Ishikawa (cell line): ENCODE measurements around the gene MEPE.

ENCODE experiments used
- CREB1 ChIP-seq: IDR thresholded peaks from 2 replicates; pipeline ENCODE4 v1.6.1; 2012; ENCODE audit warnings: low read depth
- EP300 ChIP-seq: IDR thresholded peaks from 2 replicates; pipeline ENCODE4 v1.6.1; 2012; ENCODE audit warnings: borderline replicate concordance
- FOXM1 ChIP-seq: IDR thresholded peaks from 2 replicates; pipeline ENCODE4 v1.6.1; 2012; ENCODE audit warnings: low read depth, borderline replicate concordance
- RAD21 ChIP-seq: IDR thresholded peaks from 2 replicates; pipeline ENCODE4 v1.6.1; 2012; ENCODE audit warnings: low read depth
- TEAD4 ChIP-seq: IDR thresholded peaks from 2 replicates; pipeline ENCODE4 v1.6.1; 2012
- YY1 ChIP-seq: IDR thresholded peaks from 2 replicates; pipeline ENCODE4 v1.6.1; 2012; ENCODE audit warnings: low read depth
- TF ChIP-seq, protein P1 (sequence below): IDR thresholded peaks from 2 replicates; pipeline ENCODE4 v1.6.1; 2012; ENCODE audit warnings: low read depth, mild to moderate bottlenecking
- TF ChIP-seq, protein P2 (sequence below): IDR thresholded peaks from 2 replicates; pipeline ENCODE4 v1.6.1; 2012
- TF ChIP-seq, protein P3 (sequence below): IDR thresholded peaks from 2 replicates; pipeline ENCODE4 v1.6.1; 2012

DNA sequence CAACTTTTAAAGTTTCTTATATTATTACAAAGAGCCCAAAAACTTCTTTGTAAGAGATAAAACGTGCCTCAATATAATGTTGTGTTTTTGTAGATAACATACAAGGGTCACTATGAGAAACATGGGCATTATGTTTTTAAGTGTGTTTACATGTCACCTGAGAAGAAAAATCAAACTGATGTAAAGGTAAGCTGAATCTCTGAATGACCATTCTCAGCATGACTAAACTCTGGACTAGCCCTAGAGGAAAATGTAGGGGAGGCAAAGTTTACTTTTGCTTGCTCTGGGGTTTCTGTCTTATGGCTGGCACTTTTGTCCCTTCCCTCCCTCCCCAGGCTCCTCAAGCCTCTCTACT lies 6.8 kb downstream of the MEPE start:
- TF ChIP-seq EP300 (no peak), RAD21 (no peak), TEAD4 (no peak), FOXM1 (no peak), CREB1 (no peak), YY1 (no peak)
- TF ChIP-seq, protein P1, sequence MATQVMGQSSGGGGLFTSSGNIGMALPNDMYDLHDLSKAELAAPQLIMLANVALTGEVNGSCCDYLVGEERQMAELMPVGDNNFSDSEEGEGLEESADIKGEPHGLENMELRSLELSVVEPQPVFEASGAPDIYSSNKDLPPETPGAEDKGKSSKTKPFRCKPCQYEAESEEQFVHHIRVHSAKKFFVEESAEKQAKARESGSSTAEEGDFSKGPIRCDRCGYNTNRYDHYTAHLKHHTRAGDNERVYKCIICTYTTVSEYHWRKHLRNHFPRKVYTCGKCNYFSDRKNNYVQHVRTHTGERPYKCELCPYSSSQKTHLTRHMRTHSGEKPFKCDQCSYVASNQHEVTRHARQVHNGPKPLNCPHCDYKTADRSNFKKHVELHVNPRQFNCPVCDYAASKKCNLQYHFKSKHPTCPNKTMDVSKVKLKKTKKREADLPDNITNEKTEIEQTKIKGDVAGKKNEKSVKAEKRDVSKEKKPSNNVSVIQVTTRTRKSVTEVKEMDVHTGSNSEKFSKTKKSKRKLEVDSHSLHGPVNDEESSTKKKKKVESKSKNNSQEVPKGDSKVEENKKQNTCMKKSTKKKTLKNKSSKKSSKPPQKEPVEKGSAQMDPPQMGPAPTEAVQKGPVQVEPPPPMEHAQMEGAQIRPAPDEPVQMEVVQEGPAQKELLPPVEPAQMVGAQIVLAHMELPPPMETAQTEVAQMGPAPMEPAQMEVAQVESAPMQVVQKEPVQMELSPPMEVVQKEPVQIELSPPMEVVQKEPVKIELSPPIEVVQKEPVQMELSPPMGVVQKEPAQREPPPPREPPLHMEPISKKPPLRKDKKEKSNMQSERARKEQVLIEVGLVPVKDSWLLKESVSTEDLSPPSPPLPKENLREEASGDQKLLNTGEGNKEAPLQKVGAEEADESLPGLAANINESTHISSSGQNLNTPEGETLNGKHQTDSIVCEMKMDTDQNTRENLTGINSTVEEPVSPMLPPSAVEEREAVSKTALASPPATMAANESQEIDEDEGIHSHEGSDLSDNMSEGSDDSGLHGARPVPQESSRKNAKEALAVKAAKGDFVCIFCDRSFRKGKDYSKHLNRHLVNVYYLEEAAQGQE = no peak
- TF ChIP-seq, protein P2, sequence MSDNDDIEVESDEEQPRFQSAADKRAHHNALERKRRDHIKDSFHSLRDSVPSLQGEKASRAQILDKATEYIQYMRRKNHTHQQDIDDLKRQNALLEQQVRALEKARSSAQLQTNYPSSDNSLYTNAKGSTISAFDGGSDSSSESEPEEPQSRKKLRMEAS = no peak
- TF ChIP-seq, protein P3, sequence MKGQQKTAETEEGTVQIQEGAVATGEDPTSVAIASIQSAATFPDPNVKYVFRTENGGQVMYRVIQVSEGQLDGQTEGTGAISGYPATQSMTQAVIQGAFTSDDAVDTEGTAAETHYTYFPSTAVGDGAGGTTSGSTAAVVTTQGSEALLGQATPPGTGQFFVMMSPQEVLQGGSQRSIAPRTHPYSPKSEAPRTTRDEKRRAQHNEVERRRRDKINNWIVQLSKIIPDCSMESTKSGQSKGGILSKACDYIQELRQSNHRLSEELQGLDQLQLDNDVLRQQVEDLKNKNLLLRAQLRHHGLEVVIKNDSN = no peak
